ENCODE measurements around the gene CDPF1.

The CDPF1 gene

GRCh38 chr22:46256358-46256958, 6.4 kb upstream of the CDPF1 start:
- no peak for DNase-seq

GRCh38 chr22:46251816-46252380, 1.8 kb upstream of the CDPF1 start:
- DNase-seq = no peak

- no peak for DNase-seq
Measured at GRCh38 chr22:46251266-46251665, 1.2 kb upstream of the CDPF1 start.

- DNase-seq = no peak
Measured at GRCh38 chr22:46250783-46251125, 661 bp upstream of the CDPF1 start.

GRCh38 chr22:46247443-46247975, 2.6 kb downstream of the CDPF1 start:
- no peak for DNase-seq

- no peak for DNase-seq
Measured at GRCh38 chr22:46246178-46246577, 3.9 kb downstream of the CDPF1 start.

GRCh38 chr22:46245511-46245910, 4.6 kb downstream of the CDPF1 start:
- no peak for DNase-seq

GRCh38 chr22:46244771-46245170, 5.3 kb downstream of the CDPF1 start:
- DNase-seq = no peak

GRCh38 chr22:46242076-46242475, 8.0 kb downstream of the CDPF1 start:
- DNase-seq = no peak

- no peak for DNase-seq
Measured at GRCh38 chr22:46241396-46242007, 8.6 kb downstream of the CDPF1 start.

GRCh38 chr22:46240907-46241306, 9.2 kb downstream of the CDPF1 start:
- no peak for DNase-seq

GRCh38 chr22:46240506-46240905, 9.6 kb downstream of the CDPF1 start:
- no peak for DNase-seq

GRCh38 chr22:46240073-46240472, 10.0 kb downstream of the CDPF1 start:
- DNase-seq = no peak

GRCh38 chr22:46239261-46240048, 10.6 kb downstream of the CDPF1 start:
- no peak for DNase-seq

GRCh38 chr22:46238541-46238940, 11.6 kb downstream of the CDPF1 start:
- no peak for DNase-seq

GRCh38 chr22:46237453-46238124, 12.5 kb downstream of the CDPF1 start:
- no peak for DNase-seq

GRCh38 chr22:46234969-46235368, 15.1 kb downstream of the CDPF1 start:
- no peak for DNase-seq

- no peak for DNase-seq
Measured at GRCh38 chr22:46233231-46233630, 16.9 kb downstream of the CDPF1 start.

- DNase-seq = no peak
Measured at GRCh38 chr22:46230262-46230901, 19.7 kb downstream of the CDPF1 start.

- DNase-seq = no peak
Measured at GRCh38 chr22:46229701-46230100, 20.4 kb downstream of the CDPF1 start.

GRCh38 chr22:46226577-46226976, 23.5 kb downstream of the CDPF1 start:
- DNase-seq = no peak

- DNase-seq = no peak
Measured at GRCh38 chr22:46225631-46226030, 24.5 kb downstream of the CDPF1 start.

- no peak for DNase-seq
Measured at GRCh38 chr22:46224898-46225290, 25.2 kb downstream of the CDPF1 start.

Measured in NCI-H1436 treated with DMSO at 0.1 percent for 48 hours (cell line).